ENCODE results near the gene NR5A1.

NR5A1 gene

DNA sequence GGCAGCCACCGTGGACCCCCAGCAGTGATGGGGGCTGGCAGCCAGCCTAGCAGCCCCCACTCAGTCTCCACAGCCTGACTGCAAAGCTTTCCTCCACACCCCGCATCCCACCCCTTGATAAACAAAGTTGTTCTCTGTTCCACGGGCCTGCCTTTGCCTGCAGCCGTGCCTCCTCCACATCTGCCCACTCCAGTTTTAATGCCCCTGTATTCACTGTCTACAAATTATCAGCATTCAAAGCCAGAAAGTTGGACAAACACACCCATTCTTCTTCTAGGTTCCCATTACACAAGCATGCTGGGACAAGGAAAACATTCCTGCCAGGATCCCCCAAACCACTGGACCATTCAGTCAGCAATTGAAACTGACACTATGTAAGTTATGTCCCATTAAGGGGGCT lies 23.0 kb upstream of the NR5A1 start:
- ChIA-PET POLR2A (no interaction called here), CTCF (interaction anchor here (1.0 to 1.2 kb wide), 3 partner anchors 21 to 182 kb away, joined by 3 read pairs; no protein-coding TSS in a partner anchor)
- WGBS (ENCODE audit: insufficient coverage) = 95% methylated on average over 3 of the region's 4 CpGs
- no peak for DNase-seq
- Histone ChIP-seq H3K9me3 (ENCODE audit: control extremely low read depth in 1 of 5, control insufficient read depth in 4 of 5, insufficient read depth in 2 of 5, low read depth in 1 of 5, low read length in 4 of 5) (no peaks in the 10 kb centered on the region), H3K27ac (ENCODE audit: insufficient read depth in 1 of 2, low read depth in 1 of 2, low read length in 2 of 2, poor library complexity in 1 of 2, severe bottlenecking in 2 of 2) (no peak overlapping the region), H3K4me3 (ENCODE audit: control insufficient read depth in 1 of 7, extremely low read depth in 1 of 7, insufficient read depth in 4 of 7, low read depth in 2 of 7, low read length in 6 of 7) (no peak overlapping the region), H3K36me3 (ENCODE audit: control insufficient read depth in 4 of 4, insufficient read depth in 4 of 4, low read length in 3 of 4) (peaks cover 2 to 40% (median 26%) of the 10 kb centered on the region in 4 experiments), H3K27me3 (replicated peaks in 2 of 5; ENCODE audit: control insufficient read depth in 4 of 5, insufficient read depth in 5 of 5, low read length in 4 of 5) (no peaks in the 10 kb centered on the region), H3K4me1 (ENCODE audit: control extremely low read depth in 1 of 4, control insufficient read depth in 4 of 4, insufficient read depth in 4 of 4, low read length in 3 of 4) (no peaks in the 10 kb centered on the region)

GRCh38 chr9:124527781-124528180 lies 20.6 kb upstream of the NR5A1 start:
- DNase-seq = no peak
- Histone ChIP-seq H3K9me3 (ENCODE audit: control extremely low read depth in 1 of 5, control insufficient read depth in 4 of 5, insufficient read depth in 2 of 5, low read depth in 1 of 5, low read length in 4 of 5) (no peaks in the 10 kb centered on the region), H3K27ac (ENCODE audit: insufficient read depth in 1 of 2, low read depth in 1 of 2, low read length in 2 of 2, poor library complexity in 1 of 2, severe bottlenecking in 2 of 2) (no peak overlapping the region), H3K36me3 (ENCODE audit: control insufficient read depth in 4 of 4, insufficient read depth in 4 of 4, low read length in 3 of 4) (peaks cover 4 to 34% (median 24%) of the 10 kb centered on the region in 4 experiments), H3K4me1 (ENCODE audit: control extremely low read depth in 1 of 4, control insufficient read depth in 4 of 4, insufficient read depth in 4 of 4, low read length in 3 of 4) (no peaks in the 10 kb centered on the region), H3K4me3 (ENCODE audit: control insufficient read depth in 1 of 7, extremely low read depth in 1 of 7, insufficient read depth in 4 of 7, low read depth in 2 of 7, low read length in 6 of 7) (no peak overlapping the region), H3K27me3 (replicated peaks in 2 of 5; ENCODE audit: control insufficient read depth in 4 of 5, insufficient read depth in 5 of 5, low read length in 4 of 5) (no peaks in the 10 kb centered on the region)
- CTCF ChIA-PET = interaction anchor here (1.2 to 3.1 kb wide), 3 partner anchors 9 to 14 kb away, joined by 3 to 16 read pairs (median 5); no protein-coding TSS in a partner anchor
- 100% methylated on average over 2 of the region's 3 CpGs for WGBS (ENCODE audit: insufficient coverage)
- POLR2A ChIA-PET = no interaction called here

DNA sequence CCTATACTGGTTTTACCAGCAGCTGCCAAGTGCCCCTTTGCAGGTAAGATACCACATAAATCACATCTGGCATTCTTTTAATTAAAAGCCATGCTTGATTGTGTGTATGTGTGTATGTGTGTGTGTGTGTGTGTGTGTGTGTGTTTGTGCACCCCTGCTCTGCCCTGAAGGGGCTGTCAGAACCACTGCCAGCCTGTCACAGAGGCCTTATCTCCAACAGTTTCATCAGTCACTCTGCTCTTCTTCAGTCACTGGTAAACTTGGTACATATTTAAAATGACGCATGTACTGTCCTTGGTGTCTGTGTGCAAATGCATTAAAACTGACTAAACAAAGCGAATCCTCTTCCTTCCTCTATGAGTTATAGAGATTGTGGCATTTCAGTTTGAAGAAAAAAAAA lies 19.0 kb upstream of the NR5A1 start:
- no peaks in the 10 kb centered on the region for H3K27me3 ChIP-seq (replicated peaks in 2 of 5; ENCODE audit: control insufficient read depth in 4 of 5, insufficient read depth in 5 of 5, low read length in 4 of 5)
- no peak overlapping the region for H3K4me3 ChIP-seq (ENCODE audit: control insufficient read depth in 1 of 7, extremely low read depth in 1 of 7, insufficient read depth in 4 of 7, low read depth in 2 of 7, low read length in 6 of 7)
- no peak overlapping the region for H3K27ac ChIP-seq (ENCODE audit: insufficient read depth in 1 of 2, low read depth in 1 of 2, low read length in 2 of 2, poor library complexity in 1 of 2, severe bottlenecking in 2 of 2)
- no CpG with 5 or more reads among the region's 2 CpGs for WGBS (ENCODE audit: insufficient coverage)
- ChIA-PET POLR2A (no interaction called here), CTCF (interaction anchor here (1.1 to 3.1 kb wide), 4 partner anchors 10 to 106 kb away, joined by 3 to 16 read pairs (median 4); no protein-coding TSS in a partner anchor)
- DNase-seq = no peak
- H3K36me3 ChIP-seq (ENCODE audit: control insufficient read depth in 4 of 4, insufficient read depth in 4 of 4, low read length in 3 of 4) = peaks cover 4 to 45% (median 27%) of the 10 kb centered on the region in 4 experiments
- no peaks in the 10 kb centered on the region for H3K9me3 ChIP-seq (ENCODE audit: control extremely low read depth in 1 of 5, control insufficient read depth in 4 of 5, insufficient read depth in 2 of 5, low read depth in 1 of 5, low read length in 4 of 5)
- H3K4me1 ChIP-seq (ENCODE audit: control extremely low read depth in 1 of 4, control insufficient read depth in 4 of 4, insufficient read depth in 4 of 4, low read length in 3 of 4) = no peaks in the 10 kb centered on the region

GRCh38 chr9:124522121-124523098 lies 15.2 kb upstream of the NR5A1 start:
- no peaks in the 10 kb centered on the region for H3K9me3 ChIP-seq (ENCODE audit: control extremely low read depth in 1 of 5, control insufficient read depth in 4 of 5, insufficient read depth in 2 of 5, low read depth in 1 of 5, low read length in 4 of 5)
- H3K27me3 ChIP-seq (replicated peaks in 2 of 5; ENCODE audit: control insufficient read depth in 4 of 5, insufficient read depth in 5 of 5, low read length in 4 of 5) = no peaks in the 10 kb centered on the region
- ChIA-PET POLR2A (no interaction called here), CTCF (interaction anchor here (2.7 kb wide), 1 partner anchor 14 kb away, joined by 29 read pairs; no protein-coding TSS in a partner anchor)
- H3K27ac ChIP-seq (ENCODE audit: insufficient read depth in 1 of 2, low read depth in 1 of 2, low read length in 2 of 2, poor library complexity in 1 of 2, severe bottlenecking in 2 of 2) = no peak overlapping the region
- H3K36me3 ChIP-seq (ENCODE audit: control insufficient read depth in 4 of 4, insufficient read depth in 4 of 4, low read length in 3 of 4) = peaks cover 6 to 51% (median 33%) of the 10 kb centered on the region in 4 experiments
- 85% methylated on average over 3 of the region's 7 CpGs for WGBS (ENCODE audit: insufficient coverage)
- H3K4me3 ChIP-seq (ENCODE audit: control insufficient read depth in 1 of 7, extremely low read depth in 1 of 7, insufficient read depth in 4 of 7, low read depth in 2 of 7, low read length in 6 of 7) = no peak overlapping the region
- H3K4me1 ChIP-seq (ENCODE audit: control extremely low read depth in 1 of 4, control insufficient read depth in 4 of 4, insufficient read depth in 4 of 4, low read length in 3 of 4) = peaks cover 0 to 6% (median 0%) of the 10 kb centered on the region in 4 experiments
- no peak for DNase-seq

DNA sequence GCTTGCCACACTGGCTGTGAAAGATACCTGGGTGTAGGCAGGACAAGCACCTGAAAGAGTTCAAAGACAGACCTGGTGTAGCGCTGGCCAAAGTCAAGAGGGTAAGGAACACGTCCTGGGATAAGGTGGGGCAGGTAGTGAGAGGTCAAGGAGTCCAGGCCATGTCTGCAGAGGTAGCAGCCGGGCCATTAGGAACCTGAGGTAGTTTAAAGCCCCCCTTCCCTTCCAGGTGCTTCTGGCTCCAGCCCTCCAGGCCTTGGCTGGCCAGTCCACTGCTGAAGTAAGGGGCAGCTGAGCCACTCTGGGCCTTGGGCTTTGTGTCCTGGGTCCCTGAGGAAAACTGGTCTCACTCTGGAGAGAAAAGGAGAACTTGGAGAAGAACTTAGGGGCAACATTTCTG lies 13.9 kb upstream of the NR5A1 start:
- ChIA-PET POLR2A (no interaction called here), CTCF (interaction anchor here (0.7 kb wide), 1 partner anchor 18 kb away, joined by 4 read pairs; no protein-coding TSS in a partner anchor)
- no peak for DNase-seq
- no peaks in the 10 kb centered on the region for H3K9me3 ChIP-seq (ENCODE audit: control extremely low read depth in 1 of 5, control insufficient read depth in 4 of 5, insufficient read depth in 2 of 5, low read depth in 1 of 5, low read length in 4 of 5)
- no peaks in the 10 kb centered on the region for H3K27me3 ChIP-seq (replicated peaks in 2 of 5; ENCODE audit: control insufficient read depth in 4 of 5, insufficient read depth in 5 of 5, low read length in 4 of 5)
- peaks cover 0 to 6% (median 0%) of the 10 kb centered on the region in 4 experiments for H3K4me1 ChIP-seq (ENCODE audit: control extremely low read depth in 1 of 4, control insufficient read depth in 4 of 4, insufficient read depth in 4 of 4, low read length in 3 of 4)
- 100% methylated on average over 2 of the region's 3 CpGs for whole genome bisulfite sequencing (ENCODE audit: insufficient coverage)
- peaks cover 4 to 41% (median 25%) of the 10 kb centered on the region in 4 experiments for H3K36me3 ChIP-seq (ENCODE audit: control insufficient read depth in 4 of 4, insufficient read depth in 4 of 4, low read length in 3 of 4)
- no peak overlapping the region for H3K27ac ChIP-seq (ENCODE audit: insufficient read depth in 1 of 2, low read depth in 1 of 2, low read length in 2 of 2, poor library complexity in 1 of 2, severe bottlenecking in 2 of 2)
- no peak overlapping the region for H3K4me3 ChIP-seq (ENCODE audit: control insufficient read depth in 1 of 7, extremely low read depth in 1 of 7, insufficient read depth in 4 of 7, low read depth in 2 of 7, low read length in 6 of 7)

- no peak for DNase-seq
- POLR2A ChIA-PET = no interaction called here
- peaks cover 4 to 36% (median 20%) of the 10 kb centered on the region in 4 experiments for H3K36me3 ChIP-seq (ENCODE audit: control insufficient read depth in 4 of 4, insufficient read depth in 4 of 4, low read length in 3 of 4)
- H3K9me3 ChIP-seq (ENCODE audit: control extremely low read depth in 1 of 5, control insufficient read depth in 4 of 5, insufficient read depth in 2 of 5, low read depth in 1 of 5, low read length in 4 of 5) = no peaks in the 10 kb centered on the region
- peaks cover 0 to 6% (median 0%) of the 10 kb centered on the region in 4 experiments for H3K4me1 ChIP-seq (ENCODE audit: control extremely low read depth in 1 of 4, control insufficient read depth in 4 of 4, insufficient read depth in 4 of 4, low read length in 3 of 4)
- H3K4me3 ChIP-seq (ENCODE audit: control insufficient read depth in 1 of 7, extremely low read depth in 1 of 7, insufficient read depth in 4 of 7, low read depth in 2 of 7, low read length in 6 of 7) = no peak overlapping the region
- H3K27me3 ChIP-seq (replicated peaks in 2 of 5; ENCODE audit: control insufficient read depth in 4 of 5, insufficient read depth in 5 of 5, low read length in 4 of 5) = no peaks in the 10 kb centered on the region
- 100% methylated on average over 5 of the region's 7 CpGs for WGBS (ENCODE audit: insufficient coverage)
- no peak overlapping the region for H3K27ac ChIP-seq (ENCODE audit: insufficient read depth in 1 of 2, low read depth in 1 of 2, low read length in 2 of 2, poor library complexity in 1 of 2, severe bottlenecking in 2 of 2)
- CTCF ChIA-PET = interaction anchor here (0.7 to 1.0 kb wide), 2 partner anchors 17 to 19 kb away, joined by 3 to 4 read pairs; no protein-coding TSS in a partner anchor
Observed at GRCh38 chr9:124520206-124520596, 13.0 kb upstream of the NR5A1 start.

DNA sequence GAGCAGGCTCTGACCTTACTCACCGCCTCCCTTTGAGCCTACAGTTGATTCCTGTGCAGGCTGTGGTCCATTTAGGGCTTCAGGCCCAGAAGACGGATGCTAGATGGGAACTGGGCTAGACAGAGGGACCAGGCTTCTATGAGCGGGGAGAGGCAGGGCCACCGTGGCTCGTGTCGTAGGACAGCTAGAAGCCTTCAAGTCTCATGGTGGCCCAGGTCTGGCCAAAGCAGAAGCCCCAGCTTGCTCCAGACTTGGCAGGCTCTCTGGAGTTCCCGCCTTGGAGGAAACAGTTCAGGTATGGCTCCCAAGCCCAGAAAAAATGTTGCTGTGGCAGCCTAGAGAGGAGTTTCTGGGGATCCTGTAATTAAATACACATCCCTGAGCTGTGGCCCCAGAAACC lies 10.9 kb upstream of the NR5A1 start:
- Histone ChIP-seq H3K4me3 (ENCODE audit: control insufficient read depth in 1 of 7, extremely low read depth in 1 of 7, insufficient read depth in 4 of 7, low read depth in 2 of 7, low read length in 6 of 7) (no peak overlapping the region), H3K4me1 (ENCODE audit: control extremely low read depth in 1 of 4, control insufficient read depth in 4 of 4, insufficient read depth in 4 of 4, low read length in 3 of 4) (peaks cover 2 to 19% (median 17%) of the 10 kb centered on the region in 4 experiments), H3K36me3 (ENCODE audit: control insufficient read depth in 4 of 4, insufficient read depth in 4 of 4, low read length in 3 of 4) (peaks cover 2 to 26% (median 20%) of the 10 kb centered on the region in 4 experiments), H3K27ac (ENCODE audit: insufficient read depth in 1 of 2, low read depth in 1 of 2, low read length in 2 of 2, poor library complexity in 1 of 2, severe bottlenecking in 2 of 2) (no peak overlapping the region), H3K9me3 (ENCODE audit: control extremely low read depth in 1 of 5, control insufficient read depth in 4 of 5, insufficient read depth in 2 of 5, low read depth in 1 of 5, low read length in 4 of 5) (no peaks in the 10 kb centered on the region), H3K27me3 (replicated peaks in 2 of 5; ENCODE audit: control insufficient read depth in 4 of 5, insufficient read depth in 5 of 5, low read length in 4 of 5) (no peaks in the 10 kb centered on the region)
- WGBS (ENCODE audit: insufficient coverage) = 99% methylated on average over 6 of the region's 7 CpGs
- CTCF ChIA-PET = interaction anchor here (1.0 to 1.1 kb wide), 2 partner anchors 15 to 18 kb away, joined by 3 read pairs; no protein-coding TSS in a partner anchor
- POLR2A ChIA-PET = no interaction called here
- no peak for DNase-seq

All from common myeloid progenitor, CD34-positive (primary cell).